GM19328 (cell line): ENCODE data around the gene BPTF.
"Not testable (repeated sequence)": the region's sequence is repeated elsewhere in the genome, so short reads cannot be mapped to it uniquely, and the experiment has no call there.

ENCODE experiments used
- ATAC-seq: cut with Tn5 transposase; IDR thresholded peaks from one replicate; pipeline ENCODE4 v1.9.1; 2021; ENCODE audit warnings: mild to moderate bottlenecking, moderate library complexity; ENCODE audit not compliant: unreplicated experiment

Gene BPTF

DNA sequence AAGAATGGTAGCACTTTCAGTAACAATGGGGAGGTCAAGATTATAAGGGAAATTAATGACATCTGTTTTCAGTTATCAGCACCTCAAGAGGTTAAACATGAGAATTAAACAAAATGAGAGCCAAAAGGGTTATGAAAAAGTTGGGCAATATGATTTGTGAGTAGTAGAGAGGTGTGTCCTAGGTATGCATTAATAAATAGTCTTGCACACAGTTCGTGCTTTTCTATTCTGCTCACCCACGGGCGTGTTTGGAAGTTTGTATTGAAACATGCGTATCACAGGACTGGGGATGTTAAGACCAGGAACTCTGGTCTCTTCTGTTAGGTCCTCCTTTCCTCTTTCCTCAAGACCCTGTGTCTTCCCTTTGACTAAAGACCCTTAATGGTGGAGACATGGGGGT is 6.0 kb downstream of the BPTF start:
- ATAC-seq, result no peak

DNA sequence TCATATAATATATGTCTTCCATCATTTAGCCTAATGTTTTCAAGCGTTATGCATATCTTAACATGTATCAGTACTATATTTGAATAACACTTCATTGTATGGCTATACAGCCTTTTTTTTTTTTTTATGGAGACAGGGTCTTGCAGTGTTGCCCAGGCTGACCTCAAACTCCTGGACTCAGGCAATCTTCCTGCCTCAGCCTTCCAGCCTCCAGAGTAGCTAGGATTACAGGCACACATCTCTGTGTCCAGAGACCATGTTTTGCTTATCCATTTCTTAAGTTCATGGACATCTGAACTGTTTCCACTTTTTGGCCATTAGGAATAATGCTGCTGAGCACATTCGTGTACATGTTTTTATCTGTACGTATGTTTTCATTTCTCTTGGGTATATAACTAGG is 7.8 kb downstream of the BPTF start:
- no peak for ATAC-seq

DNA sequence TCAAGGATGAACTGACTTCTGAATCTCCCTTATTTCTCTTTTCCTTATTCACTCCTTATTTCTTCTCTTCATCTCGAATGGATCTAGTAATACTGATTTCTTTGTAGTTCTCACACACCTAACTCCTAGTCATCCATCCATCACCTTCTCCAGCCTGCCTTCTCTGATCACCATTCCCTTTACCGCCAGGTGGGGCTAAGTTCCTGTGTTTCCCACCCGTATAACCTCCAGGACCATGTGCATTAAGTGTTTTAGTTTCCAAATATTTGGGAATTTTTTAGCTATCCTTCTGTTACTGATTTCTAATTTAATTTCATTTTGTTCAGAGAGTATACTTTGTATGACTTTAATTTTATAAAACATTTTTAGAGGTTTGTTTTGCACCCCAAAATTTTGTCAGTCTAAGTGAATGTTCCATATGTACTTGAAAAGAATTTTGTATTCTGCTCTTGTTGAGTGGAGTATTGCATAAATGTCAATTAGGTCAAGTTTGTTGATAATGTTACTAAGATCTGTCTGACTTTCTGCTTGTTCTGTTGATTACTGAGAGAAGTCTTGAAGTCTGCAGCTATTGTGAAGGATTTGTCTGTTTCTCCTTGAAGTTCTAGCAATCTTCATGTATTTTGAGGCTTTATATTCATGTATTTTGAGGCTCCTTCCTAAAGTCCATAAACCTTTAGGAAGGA is 8.8 kb downstream of the BPTF start:
- ATAC-seq, result no peak

DNA sequence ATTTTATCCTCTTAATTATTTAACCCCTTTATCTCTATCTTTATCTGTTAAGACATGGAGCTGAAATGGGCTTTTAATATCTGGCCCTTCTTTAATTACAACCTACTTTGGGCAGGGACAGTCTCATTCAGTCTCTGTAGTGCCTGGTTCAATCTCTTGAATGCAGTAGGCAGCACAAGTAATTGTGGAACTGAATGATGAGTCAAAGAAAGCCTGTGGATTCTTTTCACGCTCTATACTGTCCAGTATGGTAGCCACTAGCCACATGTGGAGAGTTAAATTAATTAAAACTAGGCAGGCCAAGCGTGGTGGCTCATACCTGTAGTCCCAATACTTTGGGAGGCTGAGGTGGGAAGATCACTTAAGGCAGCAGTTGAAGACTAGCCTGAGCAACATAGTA is 9.3 kb downstream of the BPTF start:
- no peak for ATAC-seq

DNA sequence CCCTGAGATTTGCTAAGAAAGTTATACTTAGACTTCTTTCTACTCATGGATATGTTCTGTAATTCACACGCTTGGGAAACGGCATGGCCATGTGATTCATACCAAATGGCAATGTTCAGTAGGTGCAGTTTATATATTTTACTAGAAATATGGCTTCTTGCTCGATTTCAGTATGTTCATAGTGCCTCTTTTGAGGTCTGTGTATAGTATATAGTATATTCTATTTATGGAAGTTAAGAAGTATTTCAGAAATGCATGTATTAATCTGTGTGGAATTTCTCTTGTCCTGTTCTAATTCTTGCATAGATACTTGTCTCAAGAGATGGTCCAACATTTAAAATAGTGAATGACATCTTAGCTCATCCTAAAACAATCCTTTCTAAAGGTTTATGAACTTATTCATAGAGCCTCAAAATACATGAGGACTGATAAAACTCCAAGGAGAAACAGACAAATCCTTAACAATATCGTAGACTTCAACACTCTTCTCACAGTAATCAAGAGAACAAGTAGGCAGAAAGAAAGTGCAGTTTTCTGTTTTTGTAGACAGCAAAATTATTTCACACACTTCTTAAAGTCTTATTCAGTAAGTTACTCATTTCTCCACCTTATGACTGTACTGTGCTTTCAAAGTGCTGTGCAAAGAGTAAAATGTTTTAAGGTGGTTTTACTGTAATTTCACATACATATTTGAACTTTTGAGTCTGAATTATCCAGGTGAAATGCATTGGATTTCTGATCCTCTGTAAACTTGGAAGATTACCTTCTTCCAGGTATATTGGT is 11.1 kb downstream of the BPTF start:
- no peak for ATAC-seq

DNA sequence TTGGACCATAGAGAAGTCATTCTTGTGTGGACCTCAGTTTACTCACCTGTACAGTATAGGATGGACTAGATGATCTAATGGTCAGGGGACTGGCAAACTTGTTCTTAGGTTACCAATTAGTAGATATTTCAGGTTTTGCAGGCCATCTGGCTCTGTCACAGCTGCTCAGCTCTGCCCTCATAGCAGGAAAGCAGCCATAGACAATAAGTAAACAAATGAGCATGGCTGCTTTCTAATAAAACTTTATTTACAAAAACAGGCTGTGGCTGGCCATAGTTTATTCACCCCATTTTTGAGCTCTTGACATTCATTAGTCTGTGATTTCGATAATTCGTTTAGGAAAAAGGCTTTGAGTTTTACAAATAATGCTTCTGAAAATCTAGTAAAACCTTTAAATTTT is 12.7 kb downstream of the BPTF start:
- ATAC-seq, result no peak

DNA sequence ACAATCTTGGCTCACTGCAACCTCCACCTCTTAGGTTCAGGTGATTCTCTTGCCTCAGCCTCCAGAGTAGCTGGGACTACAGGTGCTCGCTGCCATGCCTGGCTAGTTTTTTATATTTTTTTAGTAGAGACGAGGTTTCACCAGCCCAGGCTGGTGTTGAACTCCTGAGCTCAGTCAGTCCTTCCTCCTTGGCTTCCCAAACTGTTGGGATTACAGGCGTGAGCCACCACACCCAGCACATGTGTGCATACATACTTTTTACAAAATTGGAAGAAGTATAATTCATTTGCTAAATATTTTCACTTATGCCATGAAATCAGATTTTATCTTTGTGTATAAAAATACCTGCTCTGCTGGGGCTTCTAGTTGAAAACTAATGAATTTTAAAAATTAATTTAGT is 13.2 kb downstream of the BPTF start:
- ATAC-seq, result no peak

DNA sequence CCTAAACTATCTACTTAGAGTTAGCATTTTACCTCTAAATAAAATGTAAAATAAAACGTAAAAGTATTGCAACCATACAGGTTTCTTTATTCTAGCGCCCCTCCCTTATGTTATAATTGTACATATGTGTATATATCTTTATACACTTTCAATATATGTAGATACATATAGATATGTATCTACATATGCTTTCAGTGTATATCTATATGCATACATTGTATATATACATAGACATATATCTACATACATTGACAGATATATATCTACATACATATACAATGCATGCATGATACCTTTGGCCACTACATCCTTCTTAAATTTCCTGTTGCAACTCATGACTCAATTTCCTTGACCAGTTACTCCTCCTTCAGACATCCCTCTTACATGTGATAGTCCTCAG is 16.7 kb downstream of the BPTF start:
- no peak for ATAC-seq

DNA sequence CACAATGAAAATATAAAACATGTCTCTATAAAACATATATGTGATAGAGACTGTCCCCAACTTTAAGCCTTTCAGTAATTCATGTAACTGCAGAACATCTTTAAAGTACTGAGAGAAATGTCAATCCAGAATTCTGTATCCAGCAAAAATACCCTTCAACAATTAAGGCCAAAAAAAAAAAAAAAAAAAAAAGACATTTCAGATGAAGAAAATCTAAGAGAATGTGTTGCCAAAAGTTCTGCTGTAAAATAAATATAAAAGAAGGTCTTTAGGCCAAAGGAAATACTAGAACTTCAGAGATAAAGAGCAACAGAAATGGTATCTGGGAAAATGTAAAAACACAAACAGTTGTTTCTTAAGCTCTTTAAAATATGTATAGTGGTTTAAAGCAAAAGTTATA is 17.3 kb downstream of the BPTF start:
- ATAC-seq, result no peak

DNA sequence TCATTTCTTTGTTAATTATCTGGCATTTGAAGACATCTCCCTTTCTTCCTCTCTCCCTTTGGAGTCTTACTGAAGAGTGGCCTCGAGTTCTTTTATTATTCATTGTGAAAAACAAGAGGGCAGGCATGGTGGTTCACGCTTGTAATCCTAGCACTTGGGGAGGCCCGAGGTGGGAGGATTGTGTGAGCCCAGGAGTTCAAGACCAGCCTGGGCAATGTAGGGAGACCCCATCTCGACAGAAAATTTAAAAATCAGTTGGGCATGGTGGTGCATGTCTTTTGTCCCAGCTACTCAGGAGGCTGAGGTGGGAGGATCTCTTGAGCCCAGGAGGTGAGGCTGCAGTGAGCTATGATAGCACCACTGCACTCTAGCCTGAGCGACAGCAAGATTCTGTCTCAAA is 20.1 kb downstream of the BPTF start:
- no peak for ATAC-seq

DNA sequence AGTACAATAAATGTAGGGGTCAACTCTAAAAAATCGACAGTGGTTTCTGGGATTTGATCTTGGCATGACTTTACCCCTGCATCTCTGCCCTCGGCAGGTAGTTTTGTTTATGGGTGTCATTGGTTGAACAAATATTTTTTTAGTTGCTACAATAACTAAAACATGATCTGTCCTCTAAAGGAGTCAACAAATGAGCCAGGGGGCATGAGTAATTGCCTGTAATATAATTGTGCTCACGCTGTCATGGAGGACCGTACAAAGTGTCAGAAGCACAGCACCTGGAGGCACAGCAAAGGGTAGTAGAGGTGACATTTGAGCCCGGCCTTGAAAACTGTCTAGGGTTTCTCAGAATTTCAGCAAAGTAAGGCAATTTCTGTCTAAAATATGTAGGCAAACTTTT is 22.9 kb downstream of the BPTF start:
- ATAC-seq, result not testable (repeated sequence)

DNA sequence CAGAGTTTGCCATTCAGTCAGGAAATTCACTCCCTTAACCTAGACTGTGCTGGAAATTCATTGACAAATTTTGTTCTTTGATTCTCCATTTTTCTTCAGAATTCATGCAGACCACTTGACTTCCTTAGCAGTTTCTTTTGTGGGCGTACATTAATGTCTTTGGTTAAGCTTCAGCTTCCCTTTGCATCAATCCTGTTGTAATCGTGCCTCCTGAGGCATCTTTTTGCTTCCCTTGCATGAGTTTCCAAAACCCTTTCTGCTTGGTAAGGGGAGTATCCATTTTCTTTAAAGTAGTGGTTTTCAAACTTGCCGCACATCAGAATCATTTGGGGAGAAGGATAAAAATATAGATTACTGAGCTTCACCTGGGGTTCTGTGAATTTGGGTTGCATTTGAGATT is 23.5 kb downstream of the BPTF start:
- not testable (repeated sequence) for ATAC-seq

DNA sequence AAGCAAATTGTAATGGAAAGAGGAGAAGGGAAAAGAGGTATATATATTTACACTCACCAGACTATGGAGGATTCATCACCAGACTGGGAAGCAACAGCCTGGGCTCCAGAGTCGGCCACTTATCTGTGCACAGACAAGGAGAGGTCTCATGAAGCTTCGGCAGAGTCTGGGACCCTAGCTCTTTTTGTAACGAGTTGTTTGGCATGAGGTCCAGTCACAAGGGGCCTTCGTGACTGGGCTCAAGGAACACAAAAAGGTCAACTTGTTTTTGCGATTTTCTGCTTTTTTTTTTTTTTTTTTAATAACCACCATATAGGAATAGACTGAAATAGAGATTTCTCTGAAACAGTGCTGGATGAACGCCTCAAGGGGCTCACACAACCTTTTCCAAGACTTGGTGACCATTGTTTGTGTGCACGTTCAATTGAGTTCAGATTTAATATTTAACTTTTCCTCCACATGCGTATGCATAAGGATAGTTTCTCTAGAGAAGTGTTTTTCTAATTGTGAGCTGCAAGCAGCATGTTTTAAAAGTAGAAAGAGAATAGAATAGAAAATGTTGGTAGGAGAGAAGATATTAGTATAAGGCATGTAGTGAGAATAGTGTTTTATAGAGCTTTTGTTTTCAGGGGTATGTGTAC is 25.8 kb downstream of the BPTF start:
- ATAC-seq, result no peak

DNA sequence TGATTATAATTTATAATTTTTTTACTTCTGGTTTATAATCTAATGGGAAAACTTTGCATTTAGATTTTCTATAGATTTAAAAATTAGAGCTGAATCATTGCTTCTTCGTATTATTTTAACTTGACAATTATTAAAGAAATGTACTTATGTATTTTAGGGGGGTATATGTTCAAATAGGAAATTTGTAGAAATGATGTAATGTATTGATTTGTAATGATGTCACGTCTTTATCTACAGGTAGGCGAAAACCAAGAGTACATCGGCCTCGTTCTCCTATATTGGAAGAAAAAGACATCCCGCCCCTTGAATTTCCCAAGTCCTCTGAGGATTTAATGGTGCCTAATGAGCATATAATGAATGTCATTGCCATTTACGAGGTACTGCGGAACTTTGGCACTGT is 28.4 kb downstream of the BPTF start:
- no peak for ATAC-seq

DNA sequence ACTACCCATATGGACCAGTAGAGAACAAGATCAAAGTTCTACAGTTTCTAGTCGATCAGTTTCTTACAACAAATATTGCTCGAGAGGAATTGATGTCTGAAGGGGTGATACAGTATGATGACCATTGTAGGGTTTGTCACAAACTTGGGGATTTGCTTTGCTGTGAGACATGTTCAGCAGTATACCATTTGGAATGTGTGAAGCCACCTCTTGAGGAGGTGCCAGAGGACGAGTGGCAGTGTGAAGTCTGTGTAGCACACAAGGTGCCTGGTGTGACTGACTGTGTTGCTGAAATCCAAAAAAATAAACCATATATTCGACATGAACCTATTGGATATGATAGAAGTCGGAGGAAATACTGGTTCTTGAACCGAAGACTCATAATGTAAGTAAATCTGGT is 29.1 kb downstream of the BPTF start:
- ATAC-seq, result no peak

DNA sequence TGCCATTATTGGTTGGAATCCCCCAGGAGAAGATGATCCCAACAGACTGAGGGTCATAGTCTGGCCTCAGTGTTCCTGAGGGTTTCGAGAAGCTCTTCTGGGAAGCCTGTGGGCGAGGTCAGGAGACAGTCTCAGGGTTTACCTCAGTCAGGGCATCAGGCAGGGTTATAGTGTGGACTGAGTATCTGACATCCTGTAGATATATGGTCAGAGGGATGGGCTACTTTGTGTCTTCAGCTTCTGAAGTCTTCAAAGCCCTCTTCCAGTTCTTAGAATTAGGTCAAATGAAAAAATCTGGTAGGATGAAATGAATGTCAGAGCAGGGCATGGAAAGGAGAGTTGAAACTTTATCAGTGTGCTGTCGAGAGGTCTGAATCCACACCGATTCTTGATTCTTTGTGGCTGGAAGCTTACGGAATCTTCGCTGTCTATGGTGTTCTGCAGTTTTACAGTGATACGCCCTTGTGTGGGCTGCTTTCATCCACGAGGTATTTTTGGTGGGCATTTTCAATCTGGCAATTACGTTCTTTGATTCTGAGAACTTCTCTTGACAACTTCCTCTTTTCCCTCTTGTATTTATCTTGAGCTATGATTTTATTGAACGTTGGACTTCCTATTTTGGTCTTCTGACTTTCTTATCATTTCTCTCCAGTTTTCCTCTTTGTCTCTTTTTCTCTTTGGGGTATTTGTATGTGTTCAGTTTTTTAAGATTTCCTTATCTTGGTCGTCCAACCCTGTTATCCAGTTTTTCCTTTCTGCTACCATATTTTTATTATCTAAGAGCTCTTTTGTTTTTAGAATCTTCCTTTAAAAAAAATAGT is 30.4 kb downstream of the BPTF start:
- ATAC-seq, result no peak

DNA sequence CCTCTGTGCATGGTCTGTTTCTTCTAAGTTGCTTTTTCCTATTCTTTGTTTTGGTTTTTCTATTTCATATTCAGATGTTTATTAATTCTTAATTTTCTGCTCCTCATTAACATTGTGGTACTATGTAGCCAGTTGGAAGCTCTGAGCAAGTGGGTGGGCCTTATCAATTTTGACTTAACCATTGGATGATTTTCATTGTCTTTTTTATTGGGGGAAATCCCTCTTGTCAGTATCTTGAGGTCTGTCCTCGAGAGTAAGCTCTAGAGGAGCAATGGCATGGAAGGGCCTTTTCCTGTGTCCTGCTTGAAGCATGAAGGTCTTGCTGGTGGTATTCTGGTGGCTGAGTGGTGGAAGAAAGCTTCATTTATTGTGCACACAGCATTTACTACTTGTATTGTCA is 31.1 kb downstream of the BPTF start:
- ATAC-seq, result not testable (repeated sequence)

DNA sequence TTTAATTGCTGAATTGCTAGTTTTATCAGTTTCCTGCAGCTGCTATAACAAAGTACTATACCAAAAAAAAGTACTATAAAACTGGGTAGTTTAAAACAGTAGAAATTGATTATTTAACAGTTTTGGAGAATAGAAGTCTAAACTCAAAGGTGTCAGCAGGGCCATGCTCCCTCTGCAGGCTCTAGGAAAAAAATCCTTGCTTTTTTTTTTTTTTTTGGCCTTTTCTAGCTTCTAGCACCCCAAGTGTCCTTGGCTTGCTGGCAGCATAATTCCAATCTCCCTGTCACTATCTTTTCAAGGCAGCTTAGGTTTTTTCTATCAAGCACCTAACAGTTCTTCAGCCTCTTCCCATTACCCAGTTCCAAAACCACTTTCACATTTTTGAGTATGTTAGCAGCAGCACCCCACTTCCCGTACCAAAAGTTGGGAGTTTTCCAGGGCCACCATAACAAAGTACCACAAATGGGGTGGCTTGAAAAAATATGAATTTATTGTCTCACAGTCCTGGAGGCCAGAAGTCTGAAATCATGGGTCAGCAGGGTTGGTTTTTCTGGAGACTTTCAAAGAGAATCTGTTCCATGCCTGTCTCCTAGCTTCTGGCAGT is 37.4 kb downstream of the BPTF start:
- ATAC-seq, result no peak

DNA sequence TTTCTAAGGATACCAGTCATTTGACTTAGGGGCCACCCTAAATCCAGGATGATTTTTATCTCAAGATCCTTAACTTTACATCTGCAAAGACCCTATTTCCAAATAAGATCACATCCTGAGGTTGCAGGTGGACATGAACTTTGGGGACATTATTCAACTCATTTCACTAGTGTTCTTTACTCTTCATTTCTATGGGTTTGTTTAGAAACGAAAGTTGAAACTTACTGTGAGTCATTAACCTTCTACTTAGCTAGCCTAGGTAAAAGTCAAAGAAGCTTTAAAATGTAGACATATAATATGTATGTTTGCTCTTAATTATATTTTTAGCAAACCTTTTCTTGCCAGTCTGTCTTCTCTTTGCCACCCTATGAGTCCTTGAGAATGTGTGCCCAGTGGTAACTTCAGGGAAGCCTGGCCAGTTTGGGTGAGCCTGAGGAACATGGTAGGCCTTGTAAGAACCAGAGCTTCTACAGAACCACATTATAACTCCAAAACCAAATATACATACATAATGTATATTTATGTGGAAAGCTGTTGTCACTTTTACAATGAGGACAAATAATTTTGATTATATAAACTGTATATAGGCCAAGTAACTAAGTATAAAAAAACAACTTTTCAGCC is 38.4 kb downstream of the BPTF start:
- no peak for ATAC-seq

DNA sequence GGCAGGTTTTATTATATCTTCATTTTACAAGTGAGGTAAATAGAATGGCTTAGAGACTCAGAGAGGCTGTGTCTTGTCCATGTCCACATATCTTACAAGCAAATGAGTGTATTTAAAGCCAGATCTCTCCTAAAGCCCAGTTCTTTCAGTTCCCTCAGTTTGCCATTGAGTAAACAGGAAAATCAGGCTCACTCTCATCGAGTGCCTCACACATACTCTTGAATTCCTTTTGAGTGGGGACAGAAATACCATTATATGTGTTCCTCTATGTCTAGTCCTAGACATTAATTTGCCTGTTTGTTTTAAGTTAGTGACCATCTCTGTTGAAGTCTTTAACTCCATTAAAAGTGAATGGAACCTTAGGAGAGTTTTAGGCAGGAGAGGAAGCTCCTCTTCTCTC is 40.1 kb downstream of the BPTF start:
- no peak for ATAC-seq

DNA sequence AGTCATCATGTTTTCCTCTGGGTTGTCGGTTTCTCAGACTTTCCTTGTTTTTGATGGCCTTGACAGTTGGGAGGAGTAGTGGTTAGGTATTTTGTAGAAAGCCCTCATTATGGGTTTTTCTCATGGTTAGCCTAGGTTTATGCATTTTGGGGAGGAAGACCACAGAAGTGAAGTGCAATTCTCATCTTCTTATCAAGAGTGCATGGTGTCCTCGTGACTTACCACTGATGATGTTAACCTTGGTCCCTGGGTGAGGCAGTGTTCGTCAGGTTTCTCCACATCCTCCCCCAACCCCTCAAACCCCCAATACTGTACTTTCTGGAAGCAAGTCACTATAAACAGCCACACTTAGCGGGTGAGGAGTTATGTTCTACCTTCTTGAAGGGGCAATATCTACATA is 42.3 kb downstream of the BPTF start:
- ATAC-seq, result no peak
